ENCODE measurements around the gene SLC28A3.

Gene SLC28A3

GRCh38 chr9:84297162-84297821 is 43.3 kb downstream of the SLC28A3 start:
- no peak for DNase-seq (ENCODE audit: low spot score)

GRCh38 chr9:84296146-84296843 is 44.3 kb downstream of the SLC28A3 start:
- DNase-seq (ENCODE audit: low spot score), result no peak

GRCh38 chr9:84294241-84294950 is 46.2 kb downstream of the SLC28A3 start:
- no peak for DNase-seq (ENCODE audit: low spot score)

GRCh38 chr9:84293001-84293798 is 47.4 kb downstream of the SLC28A3 start:
- no peak for DNase-seq (ENCODE audit: low spot score)

- DNase-seq (ENCODE audit: low spot score), result no peak
Observed at GRCh38 chr9:84285381-84285780, 55.2 kb downstream of the SLC28A3 start.

- DNase-seq (ENCODE audit: low spot score), result peak; percentile 33
Observed at GRCh38 chr9:84283946-84284345, 56.6 kb downstream of the SLC28A3 start.

GRCh38 chr9:84278130-84278529 is 62.4 kb downstream of the SLC28A3 start:
- no peak for DNase-seq (ENCODE audit: low spot score)

- no peak for DNase-seq (ENCODE audit: low spot score)
Observed at GRCh38 chr9:84277646-84278045, 62.9 kb downstream of the SLC28A3 start.

- no peak for DNase-seq (ENCODE audit: low spot score)
Observed at GRCh38 chr9:84276741-84277140, 63.8 kb downstream of the SLC28A3 start.

- DNase-seq (ENCODE audit: low spot score), result peak; percentile 20
Observed at GRCh38 chr9:84271921-84272556, 68.5 kb downstream of the SLC28A3 start.

GRCh38 chr9:84271531-84271900 is 69.0 kb downstream of the SLC28A3 start:
- peak; percentile 61 for DNase-seq (ENCODE audit: low spot score)

GRCh38 chr9:84270847-84271530 is 69.6 kb downstream of the SLC28A3 start:
- peak; percentile 4 for DNase-seq (ENCODE audit: low spot score)

- no peak for DNase-seq (ENCODE audit: low spot score)
Observed at GRCh38 chr9:84266087-84266561, 74.4 kb downstream of the SLC28A3 start.

- DNase-seq (ENCODE audit: low spot score), result no peak
Observed at GRCh38 chr9:84264307-84265029, 76.1 kb downstream of the SLC28A3 start.

GRCh38 chr9:84261070-84261746 is 79.3 kb downstream of the SLC28A3 start:
- DNase-seq (ENCODE audit: low spot score), result peak; percentile 71

GRCh38 chr9:84258371-84258770 is 82.2 kb downstream of the SLC28A3 start:
- no peak for DNase-seq (ENCODE audit: low spot score)

- DNase-seq (ENCODE audit: low spot score), result no peak
Observed at GRCh38 chr9:84255696-84256095, 84.9 kb downstream of the SLC28A3 start.

- DNase-seq (ENCODE audit: low spot score), result no peak
Observed at GRCh38 chr9:84254972-84255371, 85.6 kb downstream of the SLC28A3 start.

GRCh38 chr9:84251921-84252320 is 88.6 kb downstream of the SLC28A3 start:
- DNase-seq (ENCODE audit: low spot score), result no peak
